Transverse colon (tissue), 4 donors: ENCODE data around the gene LDLRAD4. TPM values are rescaled to one million over a fixed set of nuclear protein-coding genes. Genes with fewer than 3 reads are reported as not detected.

Experiments
- DNase-seq: peaks from one replicate; pipeline ENCODE4 v3.0.0-alpha.2; 2019
- H3K27ac ChIP-seq, 4 donors: fragments of 200-600 bp; sonication (generic); 2 replicates each; pipeline ENCODE4 v1.5.1; 2016 to 2018; ENCODE audit warnings: inconsistent platforms in 4 of 4
- H3K27me3 ChIP-seq: fragments of 200-600 bp; sonication (generic); 2 replicates; pipeline ENCODE4 v1.5.1; 2017; ENCODE audit warnings: inconsistent platforms
- H3K36me3 ChIP-seq, 4 donors: fragments of 200-600 bp; sonication (generic); 2 replicates each; pipeline ENCODE4 v1.5.1; 2017 to 2019; ENCODE audit warnings: inconsistent platforms in 4 of 4
- H3K4me1 ChIP-seq, 4 donors: fragments of 200-600 bp; sonication (generic); 2 replicates each; pipeline ENCODE4 v1.5.1; 2017 to 2020; ENCODE audit warnings: inconsistent platforms in 4 of 4
- H3K4me3 ChIP-seq, 4 donors: fragments of 200-600 bp; sonication (generic); 1 replicate in 1 of 4; 2 replicates in 3 of 4; pipeline versions ENCODE4 v1.5.1 to v1.6.1; 2017 to 2019; ENCODE audit warnings: inconsistent platforms in 4 of 4
- H3K9me3 ChIP-seq, 2 donors: fragments of 200-600 bp; sonication (generic); 2 replicates each; pipeline ENCODE4 v1.5.1; 2017 to 2019; ENCODE audit warnings: inconsistent platforms in 2 of 2
- CTCF ChIP-seq, 5 experiments: fragments of 200-600 bp in 3 of 5; fragments of 450-650 bp in 2 of 5; sonication (generic) in 3 of 5; IDR thresholded peaks; 1 replicate in 2 of 5; 2 replicates in 3 of 5; pipeline ENCODE4 v1.5.1; 2016 to 2017; ENCODE audit warnings: antibody characterized with exemption in 5 of 5, inconsistent platforms in 3 of 5, mild to moderate bottlenecking in 2 of 5, moderate library complexity in 1 of 5
- EP300 ChIP-seq: sonication (generic); formaldehyde crosslinking; IDR thresholded peaks from one replicate; pipeline ENCODE4 v1.6.1; 2017; ENCODE audit warnings: antibody characterized with exemption, low read depth
- POLR2A ChIP-seq: fragments of 450-650 bp; IDR thresholded peaks from one replicate; pipeline ENCODE4 v1.6.1; 2016; ENCODE audit warnings: antibody characterized with exemption, mild to moderate bottlenecking, moderate library complexity
- POLR2AphosphoS5 ChIP-seq, 3 donors: sonication (generic); formaldehyde crosslinking; IDR thresholded peaks; one replicate each; pipeline ENCODE4 v1.6.1; 2016; ENCODE audit warnings: antibody characterized with exemption in 3 of 3
- WGBS, 2 donors: methylation state at CpG; one replicate each; pipeline ENCODE4 v1.1.5; 2018; ENCODE audit warnings: low coverage in 1 of 2; 5-methylcytosine and 5-hydroxymethylcytosine counted together
- in situ Hi-C, 4 donors: fragments of 200-750 bp; cut with MboI; loops; one replicate each; pipeline versions ENCODE4 v1.15.0 to v1.15.1; 2017; ENCODE audit warnings: low sequenced_read_pairs in 3 of 4, low pct_ligation_motif_present in 1 of 4, low pct_unique_long_range_greater_than_20kb in 1 of 4
- intact Hi-C: fragments of 100-400 bp; cut with DNase I; formaldehyde crosslinking; loops from one replicate; pipeline ENCODE4 v1.15.1; 2023; ENCODE audit warnings: low total_unique reads
- total RNA-seq, 4 donors: library from RNA; depleted of rRNA; stranded (reverse); fragments of >200 nt; gene quantifications; one replicate each; pipeline ENCODE4 v1.1.0, GENCODE V29; 2016

Gene LDLRAD4
- total RNA-seq, 4 donors from 2014 or later: 34.8 to 277 (median 60.6) TPM

- TF ChIP-seq POLR2AphosphoS5 (IDR thresholded peaks at IDR 0.05) (no peak), CTCF (IDR thresholded peaks at IDR 0.05) (no peak), EP300 (no peak), POLR2A (no peak)
- H3K9me3 ChIP-seq: no peaks in the 10 kb centered on the region
- H3K4me1 ChIP-seq: peaks cover 0 to 28% (median 7%) of the 10 kb centered on the region in 4 donors
- H3K27me3 ChIP-seq: no peaks in the 10 kb centered on the region
- peak overlapping the region in 1 of 4 donors; percentile 37 for H3K27ac ChIP-seq
- intact Hi-C loops (no loop called here), in situ Hi-C loops (no loop called here)
- 60 to 61% methylated on average over 7 to 23 of the region's 23 CpGs for WGBS, 2 donors
- no peak for DNase-seq
- H3K4me3 ChIP-seq: no peak overlapping the region
- H3K36me3 ChIP-seq: peaks cover 0 to 9% (median 2%) of the 10 kb centered on the region in 4 donors
These were observed 281.8 kb downstream of the LDLRAD4 start for GRCh38 chr18:13500227-13500865.

- peak overlapping the region in 1 of 4 donors; percentile 41 for H3K27ac ChIP-seq
- in situ Hi-C loops (no loop called here), intact Hi-C loops (no loop called here)
- peaks cover 0 to 9% (median 2%) of the 10 kb centered on the region in 4 donors for H3K36me3 ChIP-seq
- no peaks in the 10 kb centered on the region for H3K27me3 ChIP-seq
- H3K4me1 ChIP-seq: peaks cover 0 to 28% (median 7%) of the 10 kb centered on the region in 4 donors
- peak; percentile 25 for DNase-seq
- WGBS, 2 donors: 42 to 59% methylated on average over 6 to 10 of the region's 10 CpGs
- no peak overlapping the region for H3K4me3 ChIP-seq
- TF ChIP-seq POLR2AphosphoS5 (IDR thresholded peaks at IDR 0.05) (no peak), POLR2A (no peak), CTCF (IDR thresholded peaks at IDR 0.05) (no peak), EP300 (no peak)
- no peaks in the 10 kb centered on the region for H3K9me3 ChIP-seq
These were observed 282.4 kb downstream of the LDLRAD4 start for GRCh38 chr18:13500869-13501542.

- Histone ChIP-seq H3K4me3 (no peak overlapping the region), H3K9me3 (no peaks in the 10 kb centered on the region), H3K4me1 (peaks cover 0 to 28% (median 7%) of the 10 kb centered on the region in 4 donors), H3K36me3 (peaks cover 0 to 9% (median 2%) of the 10 kb centered on the region in 4 donors), H3K27ac (peak overlapping the region in 1 of 4 donors; percentile 41), H3K27me3 (no peaks in the 10 kb centered on the region)
- TF ChIP-seq POLR2AphosphoS5 (IDR thresholded peaks at IDR 0.05) (no peak), POLR2A (no peak), EP300 (no peak), CTCF (IDR thresholded peaks at IDR 0.05) (no peak)
- no peak for DNase-seq
- intact Hi-C loops: no loop called here
- 44 to 56% methylated on average over 5 to 6 of the region's 6 CpGs for WGBS, 2 donors
- in situ Hi-C loops: no loop called here
These were observed 283.0 kb downstream of the LDLRAD4 start for GRCh38 chr18:13501543-13501887.

GRCh38 chr18:13501891-13502290, 283.3 kb downstream of the LDLRAD4 start:
- WGBS, 2 donors: 71 to 81% methylated on average over 1 to 8 of the region's 8 CpGs
- TF ChIP-seq POLR2A: no peak
- no peak for TF ChIP-seq CTCF (IDR thresholded peaks at IDR 0.05)
- no peak for TF ChIP-seq EP300
- no peak for TF ChIP-seq POLR2AphosphoS5 (IDR thresholded peaks at IDR 0.05)
- Histone ChIP-seq H3K4me3 (no peak overlapping the region), H3K27me3 (no peaks in the 10 kb centered on the region), H3K4me1 (peaks cover 0 to 28% (median 7%) of the 10 kb centered on the region in 4 donors), H3K9me3 (no peaks in the 10 kb centered on the region), H3K36me3 (peaks cover 0 to 9% (median 2%) of the 10 kb centered on the region in 4 donors), H3K27ac (no peak overlapping the region)
- intact Hi-C loops (no loop called here), in situ Hi-C loops (no loop called here)
- no peak for DNase-seq
